Testis (tissue), 2 donors: ENCODE data around the gene MACROD2.

Source experiments
- POLR2A ChIP-seq: fragments of 450-650 bp; IDR thresholded peaks from one replicate; pipeline ENCODE4 v1.6.1; 2017; ENCODE audit warnings: antibody characterized with exemption, mild to moderate bottlenecking, moderate library complexity
- TF ChIP-seq, protein P1 (sequence below), 3 experiments: fragments of 450-650 bp in 2 of 3; fragments of 200-600 bp in 1 of 3; sonication (generic) in 1 of 3; IDR thresholded peaks; one replicate each; pipeline ENCODE4 v1.5.1; 2016 to 2019; ENCODE audit warnings: antibody characterized with exemption in 3 of 3, mild to moderate bottlenecking in 2 of 3, moderate library complexity in 1 of 3

DNA sequence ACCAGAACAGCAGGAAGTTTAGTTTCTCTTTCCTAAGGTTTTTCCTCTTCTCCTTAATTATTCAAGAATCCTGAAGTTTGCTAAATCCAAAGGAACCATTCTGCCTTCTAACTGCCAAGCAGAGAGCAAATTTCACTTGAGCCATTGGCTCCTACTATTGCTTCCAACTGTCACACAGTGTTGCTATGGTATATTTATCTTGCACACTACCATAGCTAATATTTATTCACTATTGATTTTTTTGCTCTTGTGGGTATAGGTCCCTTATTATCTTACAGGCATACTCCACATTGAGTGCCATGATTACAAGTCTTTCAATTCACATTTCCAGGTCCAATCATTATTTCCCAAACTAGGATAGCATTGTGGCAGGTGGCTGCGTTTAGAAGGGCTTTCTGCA lies 608.8 kb downstream of the MACROD2 start:
- TF ChIP-seq, protein P1, sequence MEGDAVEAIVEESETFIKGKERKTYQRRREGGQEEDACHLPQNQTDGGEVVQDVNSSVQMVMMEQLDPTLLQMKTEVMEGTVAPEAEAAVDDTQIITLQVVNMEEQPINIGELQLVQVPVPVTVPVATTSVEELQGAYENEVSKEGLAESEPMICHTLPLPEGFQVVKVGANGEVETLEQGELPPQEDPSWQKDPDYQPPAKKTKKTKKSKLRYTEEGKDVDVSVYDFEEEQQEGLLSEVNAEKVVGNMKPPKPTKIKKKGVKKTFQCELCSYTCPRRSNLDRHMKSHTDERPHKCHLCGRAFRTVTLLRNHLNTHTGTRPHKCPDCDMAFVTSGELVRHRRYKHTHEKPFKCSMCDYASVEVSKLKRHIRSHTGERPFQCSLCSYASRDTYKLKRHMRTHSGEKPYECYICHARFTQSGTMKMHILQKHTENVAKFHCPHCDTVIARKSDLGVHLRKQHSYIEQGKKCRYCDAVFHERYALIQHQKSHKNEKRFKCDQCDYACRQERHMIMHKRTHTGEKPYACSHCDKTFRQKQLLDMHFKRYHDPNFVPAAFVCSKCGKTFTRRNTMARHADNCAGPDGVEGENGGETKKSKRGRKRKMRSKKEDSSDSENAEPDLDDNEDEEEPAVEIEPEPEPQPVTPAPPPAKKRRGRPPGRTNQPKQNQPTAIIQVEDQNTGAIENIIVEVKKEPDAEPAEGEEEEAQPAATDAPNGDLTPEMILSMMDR (IDR thresholded peaks at IDR 0.05), result no peak
- TF ChIP-seq POLR2A, result no peak
